Non-pigmented ciliary epithelial cell (primary cell): ENCODE measurements around the gene MED28.
"Not testable (repeated sequence)": the region's sequence is repeated elsewhere in the genome, so short reads cannot be mapped to it uniquely, and the experiment has no call there.

Experiments
- DNase-seq: peaks from one replicate; pipeline ENCODE4 v3.0.0-alpha.2; 2010; ENCODE audit warnings: low read depth

Gene MED28

DNA sequence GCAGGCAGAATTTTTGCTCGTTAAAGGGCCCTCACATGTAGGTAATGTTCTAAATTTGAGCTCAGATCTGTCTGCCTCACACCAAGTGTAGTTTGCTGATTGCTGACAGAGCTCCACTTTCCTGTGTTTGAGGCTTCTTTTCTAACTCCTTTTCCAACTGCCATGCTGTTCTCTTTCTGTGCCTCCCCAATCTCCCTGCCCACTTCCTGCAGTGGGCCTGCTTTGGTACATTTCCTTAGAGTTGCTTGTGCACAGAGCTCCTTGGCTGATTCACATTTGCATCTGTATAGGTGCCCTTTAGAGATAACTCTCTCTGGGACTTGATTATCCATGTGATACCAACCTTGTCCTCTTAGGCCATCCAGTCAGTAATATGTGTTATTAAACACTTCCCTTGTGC, 4.5 kb downstream of the MED28 start:
- no peak for DNase-seq

- no peak for DNase-seq
Observed at GRCh38 chr4:17619416-17620105, 5.1 kb downstream of the MED28 start.

DNA sequence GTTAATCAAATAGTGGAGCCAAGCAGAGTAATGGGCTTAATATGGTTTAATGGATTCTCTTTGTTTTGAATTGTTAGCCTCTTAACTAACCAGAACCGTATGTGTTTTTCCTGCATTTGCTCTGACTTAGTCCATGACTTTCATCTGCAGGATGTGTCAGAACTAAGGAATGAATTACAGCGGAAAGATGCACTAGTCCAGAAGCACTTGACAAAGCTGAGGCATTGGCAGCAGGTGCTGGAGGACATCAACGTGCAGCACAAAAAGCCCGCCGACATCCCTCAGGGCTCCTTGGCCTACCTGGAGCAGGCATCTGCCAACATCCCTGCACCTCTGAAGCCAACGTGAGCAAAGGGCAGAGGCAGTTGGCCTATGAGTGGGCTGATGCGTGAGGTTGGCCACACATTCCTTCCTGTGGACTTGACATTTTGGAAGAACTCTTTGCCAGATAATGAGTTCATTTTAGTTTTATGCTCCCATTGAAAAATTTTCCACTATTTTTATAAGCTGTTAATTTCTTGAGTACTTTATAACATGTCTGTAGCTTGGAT, 9.1 kb downstream of the MED28 start:
- DNase-seq: no peak

- DNase-seq: no peak
Observed at GRCh38 chr4:17624821-17625220, 10.4 kb downstream of the MED28 start.

GRCh38 chr4:17630228-17630627, 15.8 kb downstream of the MED28 start:
- DNase-seq: no peak

GRCh38 chr4:17633600-17633999, 19.2 kb downstream of the MED28 start:
- no peak for DNase-seq

- no peak for DNase-seq
Observed at GRCh38 chr4:17635056-17635455, 20.6 kb downstream of the MED28 start.

GRCh38 chr4:17636341-17636695, 21.9 kb downstream of the MED28 start:
- DNase-seq: no peak

DNA sequence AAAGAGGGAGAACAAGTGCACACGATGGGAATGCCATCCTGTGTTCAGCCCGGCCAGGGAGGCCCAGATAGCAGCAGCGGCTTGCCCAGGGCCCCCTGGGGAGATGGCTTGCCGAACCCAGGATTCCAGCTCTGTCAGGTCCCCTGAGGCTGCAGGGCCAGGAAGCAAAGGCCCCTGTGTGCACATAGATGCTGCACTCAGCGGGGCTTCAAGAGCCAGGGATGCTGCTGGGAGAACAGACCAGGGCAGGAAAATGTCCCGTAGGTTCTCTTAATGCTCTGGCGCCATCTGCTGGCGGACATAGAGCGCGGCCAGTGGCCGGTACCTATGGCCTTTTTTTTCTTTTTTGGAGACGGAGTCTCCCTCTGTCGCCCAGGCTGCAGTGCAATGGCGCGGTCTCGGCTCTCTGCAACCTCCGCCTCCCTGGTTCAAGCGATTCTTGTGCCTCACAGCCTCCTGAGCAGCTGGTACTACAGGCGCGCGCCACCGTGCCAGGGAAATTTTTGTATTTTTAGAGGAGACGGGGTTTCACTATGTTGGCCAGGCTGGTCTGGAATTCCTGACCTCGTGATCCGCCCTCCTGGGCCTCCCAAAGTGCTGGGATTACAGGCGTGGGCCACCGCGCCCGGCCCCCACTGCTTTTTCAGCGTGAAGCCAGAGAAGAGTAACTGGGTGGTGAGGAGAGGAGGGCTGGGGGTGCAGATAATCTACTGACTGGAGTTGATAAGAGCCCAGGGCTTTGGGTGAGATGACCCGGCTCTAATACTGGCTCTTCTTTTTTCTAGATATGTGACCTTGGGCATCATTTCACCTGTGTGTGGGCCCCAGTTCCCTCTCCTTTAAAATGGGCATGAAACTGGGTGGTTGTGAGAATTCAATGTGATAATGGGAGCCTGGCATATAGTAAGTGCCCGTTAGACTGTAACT, 22.5 kb downstream of the MED28 start:
- DNase-seq: no peak

- DNase-seq: no peak
Observed at GRCh38 chr4:17639136-17639535, 24.7 kb downstream of the MED28 start.

GRCh38 chr4:17642398-17642783, 27.9 kb downstream of the MED28 start:
- no peak for DNase-seq

DNA sequence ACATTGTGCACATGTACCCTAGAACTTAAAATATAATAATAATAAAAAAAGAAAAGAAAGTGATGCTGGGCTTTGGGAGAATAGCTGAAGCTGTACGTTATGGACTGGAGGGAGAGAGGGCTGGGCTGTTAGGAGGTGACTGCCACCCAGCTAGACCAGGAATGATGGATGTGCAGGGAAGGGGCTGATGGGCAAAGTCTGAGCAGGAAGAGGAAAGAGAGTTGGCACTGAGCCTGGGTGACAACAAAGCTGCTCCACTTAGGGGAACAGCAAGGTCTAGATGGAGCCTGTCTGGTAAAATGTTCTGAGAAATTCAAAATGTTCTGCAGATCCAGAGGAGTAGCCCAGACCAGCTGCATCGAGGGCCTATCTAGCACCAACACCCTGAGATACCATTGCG, 32.3 kb downstream of the MED28 start:
- no peak for DNase-seq

DNA sequence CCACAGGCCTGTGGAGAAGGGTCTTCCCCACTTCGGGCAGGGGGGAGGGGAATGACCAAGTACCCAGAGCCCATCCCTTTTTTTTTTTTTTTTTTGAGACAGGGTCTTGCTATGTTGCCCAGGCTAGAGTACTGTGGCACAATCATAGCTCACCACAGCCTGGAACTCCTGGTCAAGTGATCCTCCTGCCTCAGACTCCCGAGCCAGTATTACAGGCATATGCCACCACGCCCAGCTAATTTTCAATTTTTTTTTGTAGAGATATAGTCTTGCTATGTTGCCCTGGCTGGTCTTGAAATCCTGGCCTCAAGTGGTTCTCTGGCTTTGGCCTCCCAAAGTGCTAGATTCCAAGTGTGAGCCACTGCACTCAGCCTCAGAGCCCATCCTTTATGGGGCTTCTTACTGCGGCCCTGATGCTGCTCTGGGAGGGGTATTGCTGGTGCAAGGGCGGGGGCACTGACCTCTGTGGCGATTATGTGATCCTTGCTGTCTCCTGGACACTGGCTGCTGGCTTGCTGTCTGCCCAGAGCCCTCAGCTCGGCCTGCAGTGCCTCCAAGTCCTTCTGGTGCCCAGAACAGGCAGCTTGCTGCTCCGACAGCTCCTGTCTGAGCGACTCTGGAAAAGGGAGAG, 32.9 kb downstream of the MED28 start:
- DNase-seq: no peak

DNA sequence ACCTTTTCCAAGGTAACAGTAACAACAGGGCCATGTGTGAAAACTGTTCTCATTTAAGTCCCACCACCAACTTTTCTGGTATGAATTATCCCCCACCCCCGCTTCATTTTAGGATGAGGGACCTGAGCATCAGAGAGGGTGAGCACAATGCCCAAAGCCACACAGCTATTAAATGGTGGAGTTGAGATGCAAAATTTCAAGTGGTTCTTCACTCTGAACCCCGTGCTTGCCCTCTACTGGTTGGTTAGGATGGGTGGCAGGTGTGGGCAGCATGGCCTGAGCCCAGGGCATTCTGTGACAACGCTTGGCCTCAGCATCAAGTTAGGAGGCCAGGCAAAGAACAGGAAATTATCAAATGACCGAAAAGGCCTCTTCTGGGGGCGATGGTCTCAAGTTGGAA, 33.5 kb downstream of the MED28 start:
- no peak for DNase-seq

DNA sequence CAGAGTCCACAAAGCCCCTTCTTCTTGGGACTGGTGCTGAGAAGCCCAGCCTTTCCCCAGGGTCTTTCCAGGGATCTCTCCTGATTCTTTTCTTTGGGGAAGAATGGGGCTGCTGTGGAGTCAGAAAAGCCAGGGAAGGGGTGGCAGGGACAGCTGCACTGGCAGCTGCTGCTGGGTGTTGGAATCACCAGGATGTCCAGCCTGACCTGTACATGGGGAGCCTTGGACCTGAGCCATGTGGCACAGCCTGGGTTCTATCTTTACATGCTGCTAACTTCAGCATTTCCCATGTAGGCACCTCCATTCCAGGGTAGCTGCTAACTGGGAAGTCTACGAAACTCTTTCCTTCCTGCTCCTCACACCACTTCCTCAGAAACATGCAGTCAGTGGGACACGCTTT, 36.0 kb downstream of the MED28 start:
- DNase-seq: no peak

GRCh38 chr4:17654701-17655100, 40.3 kb downstream of the MED28 start:
- no peak for DNase-seq

DNA sequence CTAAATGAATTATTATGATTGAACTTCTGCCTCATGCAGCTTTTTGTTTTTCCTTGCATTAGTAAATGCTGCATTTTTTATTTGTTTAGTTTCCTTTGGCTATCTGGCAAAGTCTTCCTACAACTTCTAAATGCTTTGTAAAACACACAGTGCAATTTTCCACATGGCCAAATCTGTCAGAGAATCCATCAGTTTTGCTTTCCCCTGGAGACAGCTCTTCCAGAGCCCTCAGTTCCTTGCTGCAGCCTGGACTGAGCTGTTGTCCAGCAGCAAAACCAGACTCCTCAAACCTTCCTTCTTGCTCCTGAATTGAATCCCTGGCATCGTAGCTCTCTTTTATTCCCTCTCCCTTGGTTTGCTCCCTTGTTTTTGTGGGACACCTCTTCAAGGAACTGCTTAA, 42.6 kb downstream of the MED28 start:
- DNase-seq: no peak

GRCh38 chr4:17657849-17658248, 43.4 kb downstream of the MED28 start:
- DNase-seq: no peak

GRCh38 chr4:17659196-17659595, 44.8 kb downstream of the MED28 start:
- not testable (repeated sequence) for DNase-seq

- DNase-seq: no peak
Observed at GRCh38 chr4:17662694-17663093, 48.3 kb downstream of the MED28 start.

DNA sequence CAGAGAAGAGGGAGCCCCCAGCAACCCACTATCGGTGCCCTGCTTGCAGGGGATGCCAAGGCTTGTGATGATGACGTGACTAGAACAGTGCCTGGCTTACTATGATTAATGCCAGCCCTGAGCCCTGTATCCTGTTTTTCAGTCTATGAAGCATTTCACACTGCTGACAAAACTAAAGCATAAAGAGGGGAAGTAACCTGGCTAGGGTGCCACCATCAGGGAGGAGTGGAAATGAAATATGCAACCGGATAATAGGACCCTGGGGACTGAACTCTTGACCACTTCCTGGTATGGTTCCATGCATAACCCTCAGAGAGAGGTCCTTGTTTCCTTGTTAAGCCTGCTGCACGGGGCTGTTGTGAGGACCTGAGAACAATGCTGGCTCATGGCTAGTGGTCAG, 50.3 kb downstream of the MED28 start:
- no peak for DNase-seq

- no peak for DNase-seq
Observed at GRCh38 chr4:17665346-17665745, 50.9 kb downstream of the MED28 start.

DNA sequence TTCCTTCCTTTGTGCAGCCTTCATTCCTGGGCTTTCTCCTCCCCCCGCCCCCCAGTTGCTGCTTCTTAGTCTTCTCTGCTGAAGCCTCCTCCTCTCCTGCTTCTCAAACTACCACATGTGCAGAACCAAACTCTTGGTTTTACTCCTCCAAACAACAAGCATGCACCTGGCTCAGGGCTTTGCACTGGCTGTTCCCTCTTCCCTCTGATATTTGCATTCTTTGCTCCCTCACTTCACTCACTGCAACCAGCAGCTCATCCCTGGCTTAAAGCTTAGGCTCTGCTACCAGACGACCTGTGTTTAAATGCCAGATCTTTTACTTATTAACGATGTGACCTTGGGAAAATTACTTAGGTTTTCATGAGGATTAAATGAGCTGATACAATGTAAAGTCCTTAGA, 51.4 kb downstream of the MED28 start:
- no peak for DNase-seq
